Neural progenitor cell (in vitro differentiated cells): ENCODE data around the gene PPP1R14B.

Experiments
- CTCF ChIP-seq: fragments of 200-600 bp; sonication (generic); IDR thresholded peaks from 2 replicates; pipeline ENCODE4 v1.5.1; 2017; ENCODE audit warnings: antibody characterized with exemption, mild to moderate bottlenecking
- EZH2 ChIP-seq: fragments of 200-600 bp; sonication (generic); IDR thresholded peaks from 2 replicates; pipeline ENCODE4 v1.6.1; 2017; ENCODE audit warnings: antibody characterized with exemption, mild to moderate bottlenecking, moderate library complexity
- EZH2phosphoT487 ChIP-seq: fragments of 200-600 bp; sonication (generic); IDR thresholded peaks from 2 replicates; pipeline ENCODE4 v1.6.1; 2017; ENCODE audit warnings: antibody characterized with exemption

DNA sequence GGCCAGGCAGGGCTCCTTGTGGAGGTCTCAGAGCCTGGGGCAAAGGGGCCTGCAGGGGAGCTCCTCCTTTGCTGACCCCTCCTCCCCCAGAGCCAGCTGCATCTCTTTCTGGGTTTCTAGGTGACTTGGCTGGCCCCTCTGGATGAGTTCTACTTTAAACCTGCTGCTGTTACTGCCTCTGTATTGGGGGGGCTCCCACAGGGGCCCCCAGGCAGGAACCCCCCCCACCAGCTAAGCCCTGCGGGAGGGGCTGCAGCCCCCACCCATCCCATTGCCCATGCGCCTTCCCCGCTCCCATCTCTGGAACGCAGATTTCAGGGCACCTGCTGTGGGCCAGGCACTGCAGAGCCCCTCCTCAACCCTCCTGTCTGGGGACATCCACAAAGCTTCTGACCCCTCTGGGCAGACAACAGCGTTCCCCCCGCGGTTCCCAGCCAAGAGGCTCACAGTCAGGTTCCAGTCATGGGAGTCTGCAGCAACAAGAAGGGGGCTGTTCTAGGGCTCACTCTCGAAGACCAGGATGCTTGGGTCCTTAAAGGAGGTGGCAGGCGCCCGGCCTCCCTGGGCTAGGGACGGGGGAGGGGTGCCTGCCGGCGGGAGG is 3.8 kb upstream of the PPP1R14B start:
- no peak for TF ChIP-seq EZH2phosphoT487
- no peak for TF ChIP-seq CTCF
- TF ChIP-seq EZH2, result no peak
